Cardiac muscle cell (in vitro differentiated cells and primary cell): ENCODE measurements around the gene CD3D. TPM values are rescaled to one million over a fixed set of nuclear protein-coding genes. Genes with fewer than 3 reads are reported as not detected.
"Not testable (repeated sequence)": the region's sequence is repeated elsewhere in the genome, so short reads cannot be mapped to it uniquely, and the experiment has no call there.

Experiments used
- DNase-seq, 2 donors: peaks; one replicate each; pipeline versions ENCODE4 v3.0.0 to v3.0.0-alpha.2; 2010 to 2017; ENCODE audit warnings: low read depth in 1 of 2, low spot score in 1 of 2
- H3K27ac ChIP-seq: fragments of 200-600 bp; sonication (generic); 2 replicates; pipeline ENCODE4 v1.5.1; 2016
- H3K27me3 ChIP-seq: fragments of 200-600 bp; sonication (generic); 2 replicates; pipeline ENCODE4 v1.6.0; 2016; ENCODE audit warnings: control low read depth
- H3K36me3 ChIP-seq: fragments of 200-600 bp; sonication (generic); 2 replicates; pipeline ENCODE4 v1.5.1; 2016; ENCODE audit warnings: control low read depth
- H3K4me1 ChIP-seq: fragments of 200-600 bp; sonication (generic); 2 replicates; pipeline ENCODE4 v1.8.1; 2017; ENCODE audit warnings: low read depth, mild to moderate bottlenecking, mixed run types
- H3K4me3 ChIP-seq: fragments of 200-600 bp; sonication (generic); 2 replicates; pipeline ENCODE4 v1.5.1; 2016; ENCODE audit warnings: mild to moderate bottlenecking
- H3K9me3 ChIP-seq: fragments of 200-600 bp; sonication (generic); 2 replicates; pipeline ENCODE4 v1.5.1; 2017; ENCODE audit warnings: low read depth, mild to moderate bottlenecking, control low read depth
- polyA plus RNA-seq: library from polyadenylated mRNA; unstranded; fragments of >200 nt; fragmentation: Nextera tagmentation; extraction: Ambion mirVana; gene quantifications from 2 replicates; pipeline ENCODE4 v1.2.1, GENCODE V29; 2016
- total RNA-seq: library from RNA; depleted of rRNA; stranded (reverse); fragments of >200 nt; gene quantifications from 2 replicates; pipeline ENCODE4 v1.2.3, GENCODE V29; 2016
- TF ChIP-seq, protein P1 (sequence below): IDR thresholded peaks from 2 replicates; pipeline ENCODE4 v1.5.1; 2012; ENCODE audit warnings: low read depth, mild to moderate bottlenecking, low read length

The CD3D gene
- total and polyA plus RNA-seq, 2 experiments from 2014 or later: not detected

DNA sequence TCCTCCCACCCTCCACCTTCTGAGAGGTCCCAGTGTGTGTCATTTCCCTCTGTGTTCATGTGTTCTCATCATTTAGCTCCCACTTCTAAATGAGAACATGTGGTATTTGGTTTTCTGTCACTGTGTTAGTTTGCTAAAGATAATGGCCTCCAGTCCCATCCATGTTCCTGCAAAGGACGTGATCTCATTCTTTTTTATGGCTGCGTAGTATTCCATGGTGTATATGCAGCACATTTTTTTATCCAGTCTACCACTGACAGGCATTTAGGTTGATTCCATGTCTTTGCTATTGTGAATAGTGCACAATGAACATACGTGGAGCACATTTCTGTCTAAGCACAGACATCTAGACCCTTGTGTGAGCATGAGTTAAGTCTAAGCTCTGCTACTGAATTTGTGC lies 32.2 kb downstream of the CD3D start:
- TF ChIP-seq, protein P1, sequence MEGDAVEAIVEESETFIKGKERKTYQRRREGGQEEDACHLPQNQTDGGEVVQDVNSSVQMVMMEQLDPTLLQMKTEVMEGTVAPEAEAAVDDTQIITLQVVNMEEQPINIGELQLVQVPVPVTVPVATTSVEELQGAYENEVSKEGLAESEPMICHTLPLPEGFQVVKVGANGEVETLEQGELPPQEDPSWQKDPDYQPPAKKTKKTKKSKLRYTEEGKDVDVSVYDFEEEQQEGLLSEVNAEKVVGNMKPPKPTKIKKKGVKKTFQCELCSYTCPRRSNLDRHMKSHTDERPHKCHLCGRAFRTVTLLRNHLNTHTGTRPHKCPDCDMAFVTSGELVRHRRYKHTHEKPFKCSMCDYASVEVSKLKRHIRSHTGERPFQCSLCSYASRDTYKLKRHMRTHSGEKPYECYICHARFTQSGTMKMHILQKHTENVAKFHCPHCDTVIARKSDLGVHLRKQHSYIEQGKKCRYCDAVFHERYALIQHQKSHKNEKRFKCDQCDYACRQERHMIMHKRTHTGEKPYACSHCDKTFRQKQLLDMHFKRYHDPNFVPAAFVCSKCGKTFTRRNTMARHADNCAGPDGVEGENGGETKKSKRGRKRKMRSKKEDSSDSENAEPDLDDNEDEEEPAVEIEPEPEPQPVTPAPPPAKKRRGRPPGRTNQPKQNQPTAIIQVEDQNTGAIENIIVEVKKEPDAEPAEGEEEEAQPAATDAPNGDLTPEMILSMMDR: no peak
- Histone ChIP-seq H3K27me3 (peaks cover 3% of the 10 kb centered on the region), H3K4me3 (no peak overlapping the region), H3K27ac (no peak overlapping the region), H3K36me3 (no peaks in the 10 kb centered on the region), H3K4me1 (no peaks in the 10 kb centered on the region), H3K9me3 (no peaks in the 10 kb centered on the region)
- no peak for DNase-seq

DNA sequence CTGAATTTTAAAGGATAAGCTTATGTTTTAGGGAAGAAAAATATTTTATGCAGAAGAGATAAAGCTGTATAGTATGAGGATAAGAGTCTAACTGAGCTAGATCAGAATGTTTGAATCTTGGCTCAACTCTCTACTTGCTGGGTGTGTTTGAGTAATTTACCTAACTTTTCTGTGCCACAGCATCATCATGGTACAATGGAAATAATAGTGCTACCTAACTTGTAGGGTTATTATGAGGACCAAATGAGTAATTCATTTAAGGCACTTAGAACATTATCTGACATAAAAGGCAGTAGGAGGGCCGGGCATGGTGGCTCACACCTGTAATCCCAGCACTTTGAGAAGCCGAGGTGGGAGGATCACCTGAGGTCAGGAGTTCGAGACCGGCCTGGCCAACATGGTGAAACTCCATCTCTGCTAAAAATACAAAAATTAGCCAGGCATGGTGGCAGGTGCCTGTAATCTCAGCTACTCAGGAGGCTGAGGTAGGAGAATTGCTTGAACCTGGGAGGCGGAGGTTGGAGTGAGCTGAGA lies 33.4 kb downstream of the CD3D start:
- DNase-seq, H3K9me3 ChIP-seq, H3K4me3 ChIP-seq, H3K36me3 ChIP-seq, H3K27ac ChIP-seq, H3K27me3 ChIP-seq, H3K4me1 ChIP-seq: not testable (repeated sequence)

DNA sequence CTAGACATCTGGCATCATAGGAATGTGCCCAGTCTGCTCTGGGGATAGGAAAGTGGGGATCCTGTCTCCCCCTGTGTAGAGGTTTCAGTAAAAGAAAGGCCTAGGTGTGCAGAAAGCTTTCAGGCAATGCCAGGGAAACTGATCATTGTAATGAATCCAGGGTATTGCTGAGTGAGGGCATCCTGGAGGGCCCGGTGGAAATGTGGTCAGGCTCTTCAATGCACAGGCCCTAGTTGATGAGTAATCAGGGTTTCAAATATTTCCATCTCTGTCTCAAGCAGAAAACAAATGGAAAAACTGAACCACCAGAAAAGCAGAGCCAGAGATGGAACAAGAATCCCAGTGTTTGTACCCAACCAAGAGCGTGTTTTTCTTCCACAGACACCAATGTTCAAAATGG lies 35.9 kb downstream of the CD3D start:
- H3K4me3 ChIP-seq: no peak overlapping the region
- peak in 1 of 2 donors; percentile 1 for DNase-seq
- no peaks in the 10 kb centered on the region for H3K9me3 ChIP-seq
- no peaks in the 10 kb centered on the region for H3K4me1 ChIP-seq
- no peaks in the 10 kb centered on the region for H3K36me3 ChIP-seq
- H3K27me3 ChIP-seq: peaks cover 14% of the 10 kb centered on the region
- H3K27ac ChIP-seq: no peak overlapping the region
- TF ChIP-seq, protein P1: no peak

DNA sequence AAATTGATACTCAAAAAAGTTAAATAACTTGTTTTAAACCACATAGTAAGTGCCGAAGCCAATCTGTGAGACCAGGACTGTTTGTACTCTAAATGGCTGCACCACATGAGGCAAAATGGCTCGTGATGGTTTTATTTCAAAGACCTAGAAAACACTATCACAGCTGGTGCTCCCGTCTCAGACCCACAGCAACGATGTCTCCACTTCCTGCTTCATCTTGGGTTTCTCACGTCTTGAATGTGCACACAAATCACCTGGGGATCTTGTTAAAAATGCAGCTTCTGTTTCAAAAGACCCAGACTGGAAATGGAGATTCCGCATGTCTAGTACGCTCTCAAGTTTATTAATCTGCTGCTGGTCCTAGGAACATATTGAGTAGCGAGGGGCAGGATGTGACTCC lies 36.8 kb downstream of the CD3D start:
- no peaks in the 10 kb centered on the region for H3K4me1 ChIP-seq
- DNase-seq: no peak
- peaks cover 21% of the 10 kb centered on the region for H3K27me3 ChIP-seq
- H3K4me3 ChIP-seq: no peak overlapping the region
- H3K9me3 ChIP-seq: no peaks in the 10 kb centered on the region
- no peaks in the 10 kb centered on the region for H3K36me3 ChIP-seq
- TF ChIP-seq, protein P1: no peak
- no peak overlapping the region for H3K27ac ChIP-seq

DNA sequence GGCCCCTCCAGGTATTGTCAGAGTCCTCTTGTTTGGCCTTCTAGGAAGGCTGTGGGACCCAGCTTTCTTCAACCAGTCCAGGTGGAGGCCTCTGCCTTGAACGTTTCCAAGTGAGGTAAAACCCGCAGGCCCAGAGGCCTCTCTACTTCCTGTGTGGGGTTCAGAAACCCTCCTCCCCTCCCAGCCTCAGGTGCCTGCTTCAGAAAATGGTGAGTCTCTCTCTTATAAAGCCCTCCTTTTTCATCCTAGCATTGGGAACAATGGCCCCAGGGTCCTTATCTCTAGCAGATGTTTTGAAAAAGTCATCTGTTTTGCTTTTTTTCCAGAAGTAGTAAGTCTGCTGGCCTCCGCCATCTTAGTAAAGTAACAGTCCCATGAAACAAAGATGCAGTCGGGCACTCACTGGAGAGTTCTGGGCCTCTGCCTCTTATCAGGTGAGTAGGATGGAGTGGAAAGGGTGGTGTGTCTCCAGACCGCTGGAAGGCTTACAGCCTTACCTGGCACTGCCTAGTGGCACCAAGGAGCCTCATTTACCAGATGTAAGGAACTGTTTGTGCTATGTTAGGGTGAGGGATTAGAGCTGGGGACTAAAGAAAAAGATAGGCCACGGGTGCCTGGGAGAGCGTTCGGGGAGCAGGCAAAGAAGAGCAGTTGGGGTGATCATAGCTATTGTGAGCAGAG lies 37.8 kb downstream of the CD3D start, which contains the start of gene CD3E:
Gene CD3E (plus strand): TSS at position 163 of the 681 bp plus-strand sequence. CDS start 223 bp downstream, at position 386.
- no peak for DNase-seq
- TF ChIP-seq, protein P1: no peak
- H3K36me3 ChIP-seq: no peaks in the 10 kb centered on the region
- no peak within 1 kb of the TSS for H3K27ac ChIP-seq
- H3K4me3 ChIP-seq: no peak within 1 kb of the TSS
- no peaks in the 10 kb centered on the region for H3K4me1 ChIP-seq
- no peaks in the 10 kb centered on the region for H3K9me3 ChIP-seq
- peaks cover 26% of the 10 kb centered on the region for H3K27me3 ChIP-seq

DNA sequence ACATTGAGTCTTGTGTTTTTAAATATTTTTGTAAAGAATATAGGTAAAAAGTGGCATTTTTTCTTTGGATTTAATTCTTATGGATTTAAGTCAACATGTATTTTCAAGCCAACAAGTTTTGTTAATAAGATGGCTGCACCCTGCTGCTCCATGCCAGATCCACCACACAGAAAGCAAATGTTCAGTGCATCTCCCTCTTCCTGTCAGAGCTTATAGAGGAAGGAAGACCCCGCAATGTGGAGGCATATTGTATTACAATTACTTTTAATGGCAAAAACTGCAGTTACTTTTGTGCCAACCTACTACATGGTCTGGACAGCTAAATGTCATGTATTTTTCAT lies 38.3 kb downstream of the CD3D start:
- Histone ChIP-seq H3K9me3 (no peaks in the 10 kb centered on the region), H3K27me3 (peaks cover 26% of the 10 kb centered on the region), H3K27ac (no peak overlapping the region), H3K4me3 (no peak overlapping the region), H3K4me1 (no peaks in the 10 kb centered on the region), H3K36me3 (no peaks in the 10 kb centered on the region)
- TF ChIP-seq, protein P1: no peak
- DNase-seq: no peak
